Measurements from ENCODE around the gene VPS35.

The VPS35 gene

DNA sequence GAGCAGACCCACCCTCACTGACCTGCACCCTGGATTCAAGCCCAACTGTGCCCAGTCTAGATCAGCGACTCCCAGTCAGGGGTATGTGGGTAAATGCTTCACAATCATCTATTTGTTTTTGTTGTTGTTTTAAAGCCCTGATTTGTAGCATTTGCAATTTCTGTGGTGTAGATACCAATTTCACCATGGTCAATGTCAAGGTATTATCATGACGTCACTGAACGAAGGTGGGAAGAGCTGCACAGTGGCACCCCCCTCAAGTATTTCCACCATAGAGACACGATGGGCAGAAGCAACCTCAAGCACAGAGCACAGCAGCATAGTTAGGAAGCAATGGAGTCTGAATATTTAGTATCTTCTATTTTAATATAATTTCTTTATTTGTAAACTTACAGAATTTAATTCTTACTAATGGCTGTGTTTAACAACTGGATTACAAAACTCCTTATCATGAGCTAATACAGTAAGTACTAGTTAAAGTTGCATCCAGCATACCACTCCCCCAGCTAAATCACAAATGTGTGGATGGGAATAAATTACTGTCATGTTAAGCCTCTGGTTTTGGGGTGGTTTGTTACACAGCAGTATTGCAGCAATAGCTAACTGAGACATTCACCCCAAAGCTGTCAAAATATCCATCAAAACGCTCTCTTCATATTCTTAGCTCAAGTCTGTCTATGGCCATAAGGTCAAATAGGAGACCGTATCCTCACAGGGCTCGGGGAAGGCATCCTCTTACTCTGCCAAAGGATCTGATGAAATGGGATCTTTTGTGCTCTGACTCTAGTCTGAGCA is 26.0 kb upstream of the VPS35 start:
- no peak for TF ChIP-seq POLR2AphosphoS5 (IDR thresholded peaks at IDR 0.05; ENCODE audit: low read depth, low read length)
- no peak for TF ChIP-seq TAF1 (IDR thresholded peaks at IDR 0.05; ENCODE audit: low read depth, low read length)
- TF ChIP-seq PAX5 (IDR thresholded peaks at IDR 0.05; ENCODE audit: insufficient read depth, low read length, severe bottlenecking), result no peak
- TF ChIP-seq SPI1 (IDR thresholded peaks at IDR 0.05; ENCODE audit: low read depth, low read length), result no peak
- no peak for TF ChIP-seq POU2F2 (IDR thresholded peaks at IDR 0.05; ENCODE audit: low read depth, low read length)
- no peak for TF ChIP-seq POLR2A (IDR thresholded peaks at IDR 0.05; ENCODE audit: low read depth, low read length)
- no peak for DNase-seq (ENCODE audit: insufficient read length, low spot score)
- no peak for FAIRE-seq

DNA sequence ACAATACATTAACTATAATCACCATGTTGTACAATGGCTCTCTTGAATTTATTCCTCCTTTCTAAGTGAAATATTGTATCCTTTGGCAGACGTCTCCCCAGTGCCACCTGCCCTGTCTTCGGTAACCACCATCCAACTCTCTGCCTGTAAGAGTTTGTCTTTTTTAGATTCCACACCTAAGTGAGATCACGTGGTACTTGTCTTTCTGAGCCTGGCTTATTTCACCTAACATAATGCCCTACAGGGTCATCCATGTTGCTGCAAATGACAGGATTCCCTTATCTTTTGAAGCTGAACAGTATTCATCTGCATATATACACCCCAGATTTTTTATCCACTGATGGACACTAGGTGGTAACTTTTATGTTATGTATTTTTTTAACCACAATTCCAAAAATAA is 24.7 kb upstream of the VPS35 start:
- no peak for TF ChIP-seq SPI1 (IDR thresholded peaks at IDR 0.05; ENCODE audit: low read depth, low read length)
- TF ChIP-seq PAX5 (IDR thresholded peaks at IDR 0.05; ENCODE audit: insufficient read depth, low read length, severe bottlenecking), result no peak
- TF ChIP-seq POLR2A (IDR thresholded peaks at IDR 0.05; ENCODE audit: low read depth, low read length), result no peak
- no peak for TF ChIP-seq TAF1 (IDR thresholded peaks at IDR 0.05; ENCODE audit: low read depth, low read length)
- TF ChIP-seq POLR2AphosphoS5 (IDR thresholded peaks at IDR 0.05; ENCODE audit: low read depth, low read length), result no peak
- TF ChIP-seq POU2F2 (IDR thresholded peaks at IDR 0.05; ENCODE audit: low read depth, low read length), result no peak
- DNase-seq (ENCODE audit: insufficient read length, low spot score) (no peak), FAIRE-seq (no peak)

DNA sequence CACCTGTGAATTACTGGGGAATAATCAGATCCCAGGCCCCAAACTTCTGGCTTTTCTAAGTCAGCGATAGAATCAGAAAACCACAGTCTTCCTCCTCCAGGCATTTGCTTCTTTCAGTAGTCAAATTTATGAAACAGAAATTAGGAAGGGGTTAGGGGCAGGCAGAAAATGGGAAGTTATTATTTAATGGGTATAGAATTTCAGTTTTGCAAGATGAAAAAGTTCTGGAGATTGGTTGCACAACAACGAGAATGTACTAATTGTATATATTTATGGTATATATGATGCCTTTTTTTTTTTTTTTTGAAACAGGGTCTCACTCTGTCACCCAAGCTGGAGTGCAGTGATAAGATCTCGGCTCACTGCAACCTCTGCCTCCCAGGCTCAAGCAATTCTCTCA is 23.9 kb upstream of the VPS35 start:
- FAIRE-seq (no peak), DNase-seq (ENCODE audit: insufficient read length, low spot score) (no peak)
- TF ChIP-seq TAF1 (IDR thresholded peaks at IDR 0.05; ENCODE audit: low read depth, low read length), result no peak
- no peak for TF ChIP-seq PAX5 (IDR thresholded peaks at IDR 0.05; ENCODE audit: insufficient read depth, low read length, severe bottlenecking)
- no peak for TF ChIP-seq POU2F2 (IDR thresholded peaks at IDR 0.05; ENCODE audit: low read depth, low read length)
- TF ChIP-seq SPI1 (IDR thresholded peaks at IDR 0.05; ENCODE audit: low read depth, low read length), result no peak
- no peak for TF ChIP-seq POLR2AphosphoS5 (IDR thresholded peaks at IDR 0.05; ENCODE audit: low read depth, low read length)
- TF ChIP-seq POLR2A (IDR thresholded peaks at IDR 0.05; ENCODE audit: low read depth, low read length), result no peak

DNA sequence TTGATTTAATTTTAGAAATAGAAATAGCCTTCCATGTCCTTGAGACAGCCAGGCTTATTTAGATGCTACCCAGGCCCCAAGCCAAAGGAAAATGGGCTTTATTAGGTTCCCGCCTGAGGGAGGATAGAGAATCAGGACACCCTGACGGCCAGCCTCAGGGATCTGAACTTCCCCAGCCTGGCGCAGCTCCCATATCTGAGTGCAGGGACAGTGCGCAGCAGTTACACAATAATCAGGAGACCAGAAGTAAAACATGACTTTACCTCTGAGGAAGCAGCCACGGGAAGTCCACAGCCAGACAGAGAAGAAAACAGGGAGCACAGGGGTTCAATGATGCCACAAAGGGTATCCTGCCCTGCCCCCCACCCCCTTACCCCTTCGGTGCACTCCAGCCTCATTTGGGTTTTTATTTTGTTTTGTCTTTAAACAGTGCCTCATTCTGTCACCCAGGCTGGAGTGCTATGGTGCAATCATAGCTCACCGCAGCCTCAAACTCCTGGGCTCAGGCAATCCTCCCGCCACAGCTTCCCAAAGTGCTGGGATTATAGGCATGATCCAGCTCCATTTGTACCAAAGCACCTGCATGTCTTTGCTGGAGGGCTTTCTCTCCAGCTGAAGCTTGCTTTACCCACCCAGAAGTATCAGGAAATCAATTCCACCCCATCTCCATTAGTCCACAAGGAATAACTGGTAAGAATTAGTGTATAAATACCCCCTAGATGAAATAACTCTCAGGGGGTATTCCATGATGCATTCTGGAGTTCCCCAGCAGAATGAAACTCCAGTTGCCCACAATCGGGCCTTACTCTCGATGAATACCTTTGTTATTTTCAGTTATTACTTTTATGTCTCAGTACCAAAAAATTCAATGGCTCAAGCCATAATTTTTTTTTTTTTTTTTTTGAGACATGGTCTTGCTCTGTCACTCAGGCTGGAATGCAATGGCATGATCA is 22.4 kb upstream of the VPS35 start:
- no peak for TF ChIP-seq PAX5 (IDR thresholded peaks at IDR 0.05; ENCODE audit: insufficient read depth, low read length, severe bottlenecking)
- TF ChIP-seq POLR2AphosphoS5 (IDR thresholded peaks at IDR 0.05; ENCODE audit: low read depth, low read length), result no peak
- no peak for TF ChIP-seq POLR2A (IDR thresholded peaks at IDR 0.05; ENCODE audit: low read depth, low read length)
- no peak for TF ChIP-seq SPI1 (IDR thresholded peaks at IDR 0.05; ENCODE audit: low read depth, low read length)
- no peak for TF ChIP-seq POU2F2 (IDR thresholded peaks at IDR 0.05; ENCODE audit: low read depth, low read length)
- TF ChIP-seq TAF1 (IDR thresholded peaks at IDR 0.05; ENCODE audit: low read depth, low read length), result no peak
- DNase-seq (ENCODE audit: insufficient read length, low spot score), result no peak
- no peak for FAIRE-seq

DNA sequence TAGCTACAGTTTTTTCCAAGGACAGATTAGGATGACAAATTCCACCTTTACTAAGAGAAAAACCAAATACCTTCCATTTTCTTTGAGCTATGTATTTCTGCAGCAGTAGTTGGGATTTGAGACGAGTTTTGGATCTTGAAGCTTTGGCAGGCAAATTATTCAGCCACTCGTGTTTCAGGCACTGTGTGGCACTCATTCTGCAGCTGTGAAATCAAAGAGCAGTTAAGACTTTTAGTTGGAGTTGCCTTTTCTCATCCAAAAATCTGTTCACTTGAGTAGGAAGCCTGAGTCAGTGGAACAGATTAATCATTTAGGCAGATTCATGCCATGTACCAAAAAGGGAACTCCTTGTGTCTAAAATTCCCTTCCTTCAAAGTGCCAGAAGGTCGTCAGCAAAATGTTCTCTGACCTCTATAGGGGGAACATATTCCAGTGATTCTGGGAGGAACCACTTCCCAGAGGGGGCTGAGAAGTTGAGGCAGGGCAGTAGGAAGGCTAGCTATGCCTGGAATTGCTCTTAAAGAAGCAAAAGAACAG is 20.6 kb upstream of the VPS35 start:
- FAIRE-seq (no peak), DNase-seq (ENCODE audit: insufficient read length, low spot score) (no peak)
- no peak for TF ChIP-seq PAX5 (IDR thresholded peaks at IDR 0.05; ENCODE audit: insufficient read depth, low read length, severe bottlenecking)
- no peak for TF ChIP-seq TAF1 (IDR thresholded peaks at IDR 0.05; ENCODE audit: low read depth, low read length)
- TF ChIP-seq POLR2A (IDR thresholded peaks at IDR 0.05; ENCODE audit: low read depth, low read length), result no peak
- no peak for TF ChIP-seq POU2F2 (IDR thresholded peaks at IDR 0.05; ENCODE audit: low read depth, low read length)
- no peak for TF ChIP-seq SPI1 (IDR thresholded peaks at IDR 0.05; ENCODE audit: low read depth, low read length)
- no peak for TF ChIP-seq POLR2AphosphoS5 (IDR thresholded peaks at IDR 0.05; ENCODE audit: low read depth, low read length)

DNA sequence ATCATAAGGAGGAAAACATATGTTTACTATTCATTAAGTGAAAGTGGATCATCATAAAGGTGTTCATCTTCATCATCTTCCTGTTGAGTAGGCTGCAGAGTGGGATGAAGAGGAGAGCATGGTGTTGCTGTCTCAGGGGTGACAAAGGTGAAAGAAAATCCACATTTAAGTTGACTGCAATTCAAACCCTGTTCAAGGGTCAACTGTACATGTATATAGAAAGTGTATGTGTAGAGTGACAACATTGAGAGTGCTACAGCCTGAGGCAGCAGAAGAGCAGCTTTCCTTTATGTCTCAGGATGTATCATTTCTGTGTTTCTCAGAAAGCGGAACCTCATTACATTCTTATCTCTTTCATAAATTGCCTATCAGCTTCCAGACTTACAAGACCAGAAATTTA is 17.7 kb upstream of the VPS35 start:
- FAIRE-seq (peak; percentile 55), DNase-seq (ENCODE audit: insufficient read length, low spot score) (no peak)
- TF ChIP-seq SPI1 (IDR thresholded peaks at IDR 0.05; ENCODE audit: low read depth, low read length) (no peak), TAF1 (IDR thresholded peaks at IDR 0.05; ENCODE audit: low read depth, low read length) (no peak), PAX5 (IDR thresholded peaks at IDR 0.05; ENCODE audit: insufficient read depth, low read length, severe bottlenecking) (no peak), POLR2AphosphoS5 (IDR thresholded peaks at IDR 0.05; ENCODE audit: low read depth, low read length) (no peak), POLR2A (IDR thresholded peaks at IDR 0.05; ENCODE audit: low read depth, low read length) (no peak), POU2F2 (IDR thresholded peaks at IDR 0.05; ENCODE audit: low read depth, low read length) (no peak)

DNA sequence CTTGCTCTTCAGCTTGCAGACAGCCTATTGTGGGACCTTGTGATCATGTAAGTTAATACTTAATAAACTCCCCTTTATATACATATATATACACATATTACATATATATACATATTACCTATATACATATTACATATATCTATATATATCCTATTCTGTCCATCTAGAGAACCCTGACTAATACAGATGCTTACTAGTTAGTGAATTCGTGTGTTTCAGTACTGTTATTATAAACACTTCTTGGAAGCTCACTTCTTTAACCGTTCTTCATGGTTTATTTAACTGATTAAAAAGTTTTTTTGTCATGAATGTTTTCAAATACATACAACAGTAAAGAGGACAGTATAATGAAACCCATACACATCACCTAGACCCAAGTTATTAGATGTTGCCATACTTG is 13.1 kb upstream of the VPS35 start:
- FAIRE-seq, result no peak
- TF ChIP-seq POLR2A (IDR thresholded peaks at IDR 0.05; ENCODE audit: low read depth, low read length) (no peak), PAX5 (IDR thresholded peaks at IDR 0.05; ENCODE audit: insufficient read depth, low read length, severe bottlenecking) (no peak), SPI1 (IDR thresholded peaks at IDR 0.05; ENCODE audit: low read depth, low read length) (no peak), POLR2AphosphoS5 (IDR thresholded peaks at IDR 0.05; ENCODE audit: low read depth, low read length) (no peak), POU2F2 (IDR thresholded peaks at IDR 0.05; ENCODE audit: low read depth, low read length) (no peak), TAF1 (IDR thresholded peaks at IDR 0.05; ENCODE audit: low read depth, low read length) (no peak)
- no peak for DNase-seq (ENCODE audit: insufficient read length, low spot score)

DNA sequence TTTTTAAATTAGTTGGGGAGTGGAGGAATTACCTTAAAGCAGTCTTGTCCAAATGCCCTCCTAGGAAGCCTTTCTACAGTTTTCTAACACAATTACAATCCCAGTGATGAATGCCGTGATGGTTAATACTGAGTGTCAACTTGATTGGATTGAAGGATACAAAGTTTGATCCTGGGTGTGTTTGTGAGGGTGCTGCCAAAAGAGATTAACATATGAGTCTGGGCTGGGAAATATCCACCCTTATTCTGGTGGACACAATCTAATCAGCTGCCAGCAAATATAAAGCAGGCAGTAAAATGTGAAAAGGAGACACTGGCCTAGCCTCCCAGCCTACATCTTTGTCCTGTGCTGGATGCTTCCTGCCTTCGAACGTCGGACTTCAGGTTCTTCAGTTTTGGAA is 12.6 kb upstream of the VPS35 start:
- TF ChIP-seq PAX5 (IDR thresholded peaks at IDR 0.05; ENCODE audit: insufficient read depth, low read length, severe bottlenecking), result no peak
- TF ChIP-seq POLR2AphosphoS5 (IDR thresholded peaks at IDR 0.05; ENCODE audit: low read depth, low read length), result no peak
- no peak for TF ChIP-seq SPI1 (IDR thresholded peaks at IDR 0.05; ENCODE audit: low read depth, low read length)
- no peak for TF ChIP-seq POLR2A (IDR thresholded peaks at IDR 0.05; ENCODE audit: low read depth, low read length)
- TF ChIP-seq TAF1 (IDR thresholded peaks at IDR 0.05; ENCODE audit: low read depth, low read length), result no peak
- TF ChIP-seq POU2F2 (IDR thresholded peaks at IDR 0.05; ENCODE audit: low read depth, low read length), result no peak
- DNase-seq (ENCODE audit: insufficient read length, low spot score), result no peak
- no peak for FAIRE-seq
